Measurements from ENCODE around the gene ANKH. TPM values are rescaled to one million over a fixed set of nuclear protein-coding genes. Genes with fewer than 3 reads are reported as not detected.

Gene ANKH
- total RNA-seq, 1 experiment from 2014 or later = 4.7 TPM

- Mint-ChIP-seq H3K27me3 (ENCODE audit: insufficient read depth, unreplicated experiment) (no peaks in the 10 kb centered on the region), H3K36me3 (ENCODE audit: insufficient read depth, unreplicated experiment) (peaks cover 35% of the 10 kb centered on the region), H3K9me3 (ENCODE audit: unreplicated experiment) (peaks cover 11% of the 10 kb centered on the region), H3K27ac (ENCODE audit: unreplicated experiment) (no peak overlapping the region), H3K4me3 (ENCODE audit: unreplicated experiment) (no peak overlapping the region), H3K4me1 (ENCODE audit: low read depth, unreplicated experiment) (no peaks in the 10 kb centered on the region)
- Histone ChIP-seq H3K36me3 (ENCODE audit: control insufficient read depth, insufficient read depth, low read length) (no peaks in the 10 kb centered on the region; the same call in none of the 2 replicates), H3K4me3 (ENCODE audit: low read depth, low read length) (no peak overlapping the region), H3K4me1 (no peaks in the 10 kb centered on the region), H3K9me3 (no peaks in the 10 kb centered on the region), H3K27me3 (replicated peaks; ENCODE audit: control insufficient read depth, insufficient read depth, low read length) (no peaks in the 10 kb centered on the region)
- no peak for TF ChIP-seq CTCF (IDR thresholded peaks at IDR 0.05; ENCODE audit: insufficient read depth in 1 of 2, low read depth in 1 of 2, low read length in 1 of 2, severe bottlenecking in 1 of 2, unreplicated experiment in 1 of 2)
- CTCF ChIA-PET = no interaction called here
- POLR2A ChIA-PET = no interaction called here
- intact Hi-C loops (cut with micrococcal nuclease; ENCODE audit: unreplicated experiment) = no loop called here
- BruUV-seq (replicated peaks) = no TSS peak
- no peak for DNase-seq
Observed at GRCh38 chr5:14715481-14715880, 156.1 kb downstream of the ANKH start.

GRCh38 chr5:14714706-14715105 is 156.9 kb downstream of the ANKH start:
- no peaks in the 10 kb centered on the region for H3K27me3 ChIP-seq (replicated peaks; ENCODE audit: control insufficient read depth, insufficient read depth, low read length)
- no peak for TF ChIP-seq CTCF (IDR thresholded peaks at IDR 0.05; ENCODE audit: insufficient read depth in 1 of 2, low read depth in 1 of 2, low read length in 1 of 2, severe bottlenecking in 1 of 2, unreplicated experiment in 1 of 2)
- POLR2A ChIA-PET = no interaction called here
- CTCF ChIA-PET = no interaction called here
- no peaks in the 10 kb centered on the region for H3K4me1 ChIP-seq
- Mint-ChIP-seq H3K9me3 (ENCODE audit: unreplicated experiment) (peaks cover 11% of the 10 kb centered on the region), H3K4me1 (ENCODE audit: low read depth, unreplicated experiment) (no peaks in the 10 kb centered on the region), H3K27ac (ENCODE audit: unreplicated experiment) (no peak overlapping the region), H3K27me3 (ENCODE audit: insufficient read depth, unreplicated experiment) (no peaks in the 10 kb centered on the region), H3K36me3 (ENCODE audit: insufficient read depth, unreplicated experiment) (peaks cover 39% of the 10 kb centered on the region), H3K4me3 (ENCODE audit: unreplicated experiment) (no peak overlapping the region)
- no peak overlapping the region for H3K4me3 ChIP-seq (ENCODE audit: low read depth, low read length)
- BruUV-seq (replicated peaks) = no TSS peak
- intact Hi-C loops (cut with micrococcal nuclease; ENCODE audit: unreplicated experiment) = no loop called here
- no peak for DNase-seq
- H3K9me3 ChIP-seq = no peaks in the 10 kb centered on the region
- no peaks in the 10 kb centered on the region; the same call in none of the 2 replicates for H3K36me3 ChIP-seq (ENCODE audit: control insufficient read depth, insufficient read depth, low read length)

GRCh38 chr5:14713476-14714390 is 157.8 kb downstream of the ANKH start:
- ChIA-PET POLR2A (no interaction called here), CTCF (no interaction called here)
- Histone ChIP-seq H3K4me3 (ENCODE audit: low read depth, low read length) (no peak overlapping the region), H3K36me3 (ENCODE audit: control insufficient read depth, insufficient read depth, low read length) (no peaks in the 10 kb centered on the region; the same call in none of the 2 replicates), H3K27me3 (replicated peaks; ENCODE audit: control insufficient read depth, insufficient read depth, low read length) (no peaks in the 10 kb centered on the region), H3K9me3 (no peaks in the 10 kb centered on the region), H3K4me1 (no peaks in the 10 kb centered on the region)
- intact Hi-C loops (cut with micrococcal nuclease; ENCODE audit: unreplicated experiment) = no loop called here
- no TSS peak for BruUV-seq (replicated peaks)
- no peak for TF ChIP-seq CTCF (IDR thresholded peaks at IDR 0.05; ENCODE audit: insufficient read depth in 1 of 2, low read depth in 1 of 2, low read length in 1 of 2, severe bottlenecking in 1 of 2, unreplicated experiment in 1 of 2)
- DNase-seq = no peak
- Mint-ChIP-seq H3K4me1 (ENCODE audit: low read depth, unreplicated experiment) (no peaks in the 10 kb centered on the region), H3K9me3 (ENCODE audit: unreplicated experiment) (peaks cover 6% of the 10 kb centered on the region), H3K4me3 (ENCODE audit: unreplicated experiment) (no peak overlapping the region), H3K36me3 (ENCODE audit: insufficient read depth, unreplicated experiment) (peaks cover 46% of the 10 kb centered on the region), H3K27ac (ENCODE audit: unreplicated experiment) (no peak overlapping the region), H3K27me3 (ENCODE audit: insufficient read depth, unreplicated experiment) (no peaks in the 10 kb centered on the region)

Measured in Caco-2 (cell line).